LNCaP clone FGC (cell line): Measurements from ENCODE around the gene VWC2L.

Experiments
- DNase-seq: peaks from one replicate; pipeline ENCODE4 v3.0.0-alpha.2; 2011; ENCODE audit warnings: low read depth
- H3K4me3 ChIP-seq: 2 replicates; pipeline ENCODE4 v1.5.1; 2011; ENCODE audit warnings: mild to moderate bottlenecking, low read depth, low read length, control low read depth
- TF ChIP-seq, protein P1 (sequence below): IDR thresholded peaks from 2 replicates; pipeline ENCODE4 v1.5.1; 2012; ENCODE audit warnings: mild to moderate bottlenecking; ENCODE audit not compliant: control insufficient read depth, insufficient read depth; ENCODE audit errors: extremely low read depth

Gene VWC2L

GRCh38 chr2:214379227-214379626, 31.6 kb upstream of the VWC2L start:
- peak overlapping the region; percentile 13; the same call in 1 of the 2 replicates for H3K4me3 ChIP-seq
- DNase-seq: peak; percentile 74
- TF ChIP-seq, protein P1, sequence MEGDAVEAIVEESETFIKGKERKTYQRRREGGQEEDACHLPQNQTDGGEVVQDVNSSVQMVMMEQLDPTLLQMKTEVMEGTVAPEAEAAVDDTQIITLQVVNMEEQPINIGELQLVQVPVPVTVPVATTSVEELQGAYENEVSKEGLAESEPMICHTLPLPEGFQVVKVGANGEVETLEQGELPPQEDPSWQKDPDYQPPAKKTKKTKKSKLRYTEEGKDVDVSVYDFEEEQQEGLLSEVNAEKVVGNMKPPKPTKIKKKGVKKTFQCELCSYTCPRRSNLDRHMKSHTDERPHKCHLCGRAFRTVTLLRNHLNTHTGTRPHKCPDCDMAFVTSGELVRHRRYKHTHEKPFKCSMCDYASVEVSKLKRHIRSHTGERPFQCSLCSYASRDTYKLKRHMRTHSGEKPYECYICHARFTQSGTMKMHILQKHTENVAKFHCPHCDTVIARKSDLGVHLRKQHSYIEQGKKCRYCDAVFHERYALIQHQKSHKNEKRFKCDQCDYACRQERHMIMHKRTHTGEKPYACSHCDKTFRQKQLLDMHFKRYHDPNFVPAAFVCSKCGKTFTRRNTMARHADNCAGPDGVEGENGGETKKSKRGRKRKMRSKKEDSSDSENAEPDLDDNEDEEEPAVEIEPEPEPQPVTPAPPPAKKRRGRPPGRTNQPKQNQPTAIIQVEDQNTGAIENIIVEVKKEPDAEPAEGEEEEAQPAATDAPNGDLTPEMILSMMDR: no peak

- TF ChIP-seq, protein P1: no peak
- no peak for DNase-seq
- no peak overlapping the region for H3K4me3 ChIP-seq
These were observed 30.2 kb upstream of the VWC2L start for GRCh38 chr2:214380681-214381080.

DNA sequence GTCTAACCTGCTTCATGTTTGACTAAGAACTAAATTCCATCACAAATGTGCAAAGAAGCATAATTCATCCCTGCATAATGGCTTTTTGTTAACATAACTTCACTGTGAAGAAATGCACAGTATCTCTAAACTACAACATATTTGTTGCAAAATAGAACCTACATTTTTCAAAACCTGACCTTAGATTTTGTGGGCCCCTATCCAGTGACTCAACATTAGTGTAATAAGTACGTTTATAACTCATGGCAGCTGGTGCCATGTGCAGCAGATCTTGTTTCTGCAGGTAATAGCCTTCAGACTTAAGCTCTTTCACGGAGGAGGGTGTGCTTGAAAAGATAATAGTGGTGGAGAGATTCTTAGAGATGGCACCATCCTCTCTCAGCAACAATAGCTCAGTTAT, 28.6 kb upstream of the VWC2L start:
- H3K4me3 ChIP-seq: no peak overlapping the region
- DNase-seq: no peak
- TF ChIP-seq, protein P1: no peak

DNA sequence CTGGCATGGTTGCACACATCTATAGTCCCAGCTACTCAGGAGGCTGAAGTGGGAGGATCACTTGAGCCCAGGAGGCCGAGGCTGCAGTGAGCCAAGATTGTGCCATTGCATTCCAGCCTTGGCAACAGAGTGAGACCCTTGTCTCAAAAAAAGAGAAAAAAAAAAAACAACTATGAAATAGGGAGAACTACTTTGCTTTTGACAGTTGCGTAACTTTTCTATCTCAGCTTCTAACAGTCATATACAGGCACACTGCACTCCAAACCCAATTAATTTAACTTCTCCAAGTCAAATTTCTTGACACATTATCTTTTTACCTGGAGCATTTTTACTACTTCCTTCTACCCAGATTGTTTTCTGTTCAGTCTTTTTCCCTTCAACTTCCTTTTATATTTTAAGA, 24.1 kb upstream of the VWC2L start:
- no peak for DNase-seq
- no peak overlapping the region for H3K4me3 ChIP-seq
- TF ChIP-seq, protein P1: no peak

- TF ChIP-seq, protein P1: no peak
- no peak overlapping the region for H3K4me3 ChIP-seq
- no peak for DNase-seq
These were observed 21.5 kb upstream of the VWC2L start for GRCh38 chr2:214389334-214389733.

- TF ChIP-seq, protein P1: no peak
- DNase-seq: no peak
- H3K4me3 ChIP-seq: no peak overlapping the region
These were observed 17.1 kb upstream of the VWC2L start for GRCh38 chr2:214393796-214394195.

- TF ChIP-seq, protein P1: no peak
- H3K4me3 ChIP-seq: no peak overlapping the region
- peak; percentile 88 for DNase-seq
These were observed 15.8 kb upstream of the VWC2L start for GRCh38 chr2:214395040-214395439.
